ENCODE data around the gene AQR. TPM values are rescaled to one million over a fixed set of nuclear protein-coding genes. Genes with fewer than 3 reads are reported as not detected.

The AQR gene
- total RNA-seq, 1 donor from 2014 or later = 21.9 TPM

DNA sequence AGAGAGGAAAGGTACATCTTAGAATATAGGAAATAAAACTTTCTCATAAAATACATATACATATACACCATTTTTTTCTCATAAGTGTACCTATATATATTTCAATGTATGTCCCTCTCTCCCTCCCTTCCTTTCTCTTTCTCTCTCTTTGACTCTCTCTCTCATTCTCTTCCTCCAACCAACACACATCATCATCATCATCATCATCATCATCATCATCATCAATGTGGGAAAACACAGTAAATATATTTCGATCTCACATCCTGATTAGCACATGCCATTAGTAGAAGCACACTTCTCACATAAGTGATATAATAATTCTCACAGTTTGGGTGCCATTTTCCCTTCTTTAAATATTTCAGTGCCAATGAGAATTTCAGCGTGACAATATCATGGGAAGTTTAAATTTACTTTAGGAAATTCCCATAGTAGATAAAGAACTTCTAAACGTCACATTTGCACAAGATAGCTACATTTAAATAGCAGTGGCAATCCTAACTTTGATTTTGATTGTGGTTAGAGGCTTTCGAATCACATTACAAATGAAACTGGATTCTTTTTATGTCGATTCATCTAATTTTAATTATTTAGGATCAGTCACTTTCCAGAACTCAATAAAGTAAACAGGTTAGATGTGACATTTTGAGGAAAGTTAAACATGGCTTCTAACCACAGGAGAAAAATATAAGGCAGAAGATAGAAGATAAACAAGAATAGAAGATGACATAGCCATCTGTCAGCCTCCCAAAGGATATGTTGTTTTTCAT is 141.2 kb downstream of the AQR start:
- Histone ChIP-seq H3K36me3 (no peaks in the 10 kb centered on the region), H3K4me1 (no peaks in the 10 kb centered on the region), H3K27me3 (no peaks in the 10 kb centered on the region), H3K9me3 (no peaks in the 10 kb centered on the region), H3K4me3 (no peak overlapping the region), H3K27ac (no peak overlapping the region)
- no peak for DNase-seq (ENCODE audit: extremely low spot score in 2 of 2)
- intact Hi-C loops (cut with DNase I) = no loop called here
- no peak for TF ChIP-seq CTCF (IDR thresholded peaks at IDR 0.05)
- TF ChIP-seq POLR2AphosphoS5 (IDR thresholded peaks at IDR 0.05; ENCODE audit: insufficient read depth in 1 of 2, low read depth in 1 of 2) = no peak
- no peak for TF ChIP-seq POLR2A (IDR thresholded peaks at IDR 0.05)

DNA sequence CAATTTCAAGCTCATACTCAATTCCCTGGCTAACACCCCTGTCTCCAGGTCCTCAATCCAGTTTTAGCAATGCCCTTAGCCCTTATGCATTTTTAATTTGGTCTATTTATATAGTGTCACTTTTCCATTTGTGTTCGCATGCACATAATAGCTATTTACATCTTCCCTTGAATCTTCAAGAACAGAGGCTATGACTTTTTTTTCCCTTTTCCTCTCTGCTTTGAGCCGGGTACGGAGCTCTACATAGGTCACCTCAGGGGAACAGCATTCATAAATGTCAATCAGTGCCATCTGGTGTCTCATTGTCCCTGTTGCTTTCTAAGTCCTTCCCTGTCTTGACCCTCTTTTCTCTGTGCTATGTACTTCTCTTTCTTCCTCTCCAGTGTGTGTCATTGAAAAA is 147.7 kb downstream of the AQR start:
- Histone ChIP-seq H3K4me1 (no peaks in the 10 kb centered on the region), H3K36me3 (no peaks in the 10 kb centered on the region), H3K27me3 (no peaks in the 10 kb centered on the region), H3K27ac (no peak overlapping the region), H3K4me3 (no peak overlapping the region), H3K9me3 (no peaks in the 10 kb centered on the region)
- TF ChIP-seq POLR2A (IDR thresholded peaks at IDR 0.05) (no peak), CTCF (IDR thresholded peaks at IDR 0.05) (no peak), POLR2AphosphoS5 (IDR thresholded peaks at IDR 0.05; ENCODE audit: insufficient read depth in 1 of 2, low read depth in 1 of 2) (no peak)
- DNase-seq (ENCODE audit: extremely low spot score in 2 of 2) = no peak
- intact Hi-C loops (cut with DNase I) = no loop called here

DNA sequence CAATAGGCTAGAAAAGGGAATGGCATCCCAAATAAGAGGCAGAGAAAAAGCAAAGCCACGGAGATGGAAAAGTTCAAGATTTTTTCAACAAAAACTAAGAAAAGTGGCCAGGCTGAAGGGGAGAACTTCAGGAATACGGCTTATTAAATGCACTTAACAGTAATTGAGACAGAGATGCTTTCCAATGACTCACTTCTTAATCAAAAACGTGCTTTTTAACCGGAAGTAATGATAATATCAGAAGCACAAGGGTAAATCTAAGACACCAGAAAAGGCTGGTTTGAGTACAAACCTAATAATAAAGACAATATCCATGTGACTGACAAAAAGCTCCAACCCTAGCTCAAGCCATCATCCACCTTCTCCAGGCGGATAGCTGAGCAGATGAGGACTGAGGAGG is 149.4 kb downstream of the AQR start:
- Histone ChIP-seq H3K27me3 (no peaks in the 10 kb centered on the region), H3K36me3 (no peaks in the 10 kb centered on the region), H3K27ac (no peak overlapping the region), H3K9me3 (no peaks in the 10 kb centered on the region), H3K4me1 (no peaks in the 10 kb centered on the region), H3K4me3 (no peak overlapping the region)
- TF ChIP-seq POLR2A (IDR thresholded peaks at IDR 0.05) = no peak
- no peak for TF ChIP-seq CTCF (IDR thresholded peaks at IDR 0.05)
- TF ChIP-seq POLR2AphosphoS5 (IDR thresholded peaks at IDR 0.05; ENCODE audit: insufficient read depth in 1 of 2, low read depth in 1 of 2) = no peak
- intact Hi-C loops (cut with DNase I) = no loop called here
- no peak for DNase-seq (ENCODE audit: extremely low spot score in 2 of 2)

GRCh38 chr15:34818526-34818925 is 151.0 kb downstream of the AQR start:
- intact Hi-C loops (cut with DNase I) = no loop called here
- no peak for DNase-seq (ENCODE audit: extremely low spot score in 2 of 2)
- Histone ChIP-seq H3K9me3 (no peaks in the 10 kb centered on the region), H3K4me3 (no peak overlapping the region), H3K36me3 (no peaks in the 10 kb centered on the region), H3K4me1 (no peaks in the 10 kb centered on the region), H3K27ac (no peak overlapping the region), H3K27me3 (no peaks in the 10 kb centered on the region)
- TF ChIP-seq POLR2A (IDR thresholded peaks at IDR 0.05) = no peak
- no peak for TF ChIP-seq CTCF (IDR thresholded peaks at IDR 0.05)
- no peak for TF ChIP-seq POLR2AphosphoS5 (IDR thresholded peaks at IDR 0.05; ENCODE audit: insufficient read depth in 1 of 2, low read depth in 1 of 2)

- no peaks in the 10 kb centered on the region for H3K9me3 ChIP-seq
- intact Hi-C loops (cut with DNase I) = no loop called here
- H3K4me3 ChIP-seq = no peak overlapping the region
- no peak for TF ChIP-seq POLR2AphosphoS5 (IDR thresholded peaks at IDR 0.05; ENCODE audit: insufficient read depth in 1 of 2, low read depth in 1 of 2)
- H3K27ac ChIP-seq = no peak overlapping the region
- DNase-seq (ENCODE audit: extremely low spot score in 2 of 2) = no peak
- H3K36me3 ChIP-seq = no peaks in the 10 kb centered on the region
- no peaks in the 10 kb centered on the region for H3K27me3 ChIP-seq
- no peaks in the 10 kb centered on the region for H3K4me1 ChIP-seq
Measured at GRCh38 chr15:34815836-34816235, 153.7 kb downstream of the AQR start.
